Heart left ventricle (tissue), 16 donors: Measurements from ENCODE around the gene MAS1L. TPM values are rescaled to one million over a fixed set of nuclear protein-coding genes. Genes with fewer than 3 reads are reported as not detected.

Experiments used
- ATAC-seq, 4 donors: fragments of 200-7000 bp; cut with Tn5 transposase; one replicate each; pipeline ENCODE4 v1.9.1; 2020 to 2022; ENCODE audit warnings: moderate library complexity in 4 of 4, mild to moderate bottlenecking in 3 of 4, moderate number of reproducible peaks in 1 of 4
- DNase-seq, 5 donors: peaks; one replicate each; pipeline ENCODE4 v3.0.0-alpha.2; 2020
- H3K27ac ChIP-seq, 12 donors: fragments of 200-600 bp; sonication (generic) in 4 of 12; one replicate each; pipeline versions ENCODE4 v1.5.0 to v1.8.0; 2016 to 2022; ENCODE audit warnings: mild to moderate bottlenecking in 2 of 12
- H3K27me3 ChIP-seq, 9 donors: fragments of 200-600 bp; sonication (generic) in 2 of 9; one replicate each; pipeline versions ENCODE4 v1.5.1 to v1.8.0; 2016 to 2022; ENCODE audit warnings: mild to moderate bottlenecking in 3 of 9
- H3K36me3 ChIP-seq, 9 donors: fragments of 200-600 bp; sonication (generic) in 2 of 9; one replicate each; pipeline versions ENCODE4 v1.5.0 to v1.8.0; 2018 to 2022; ENCODE audit warnings: mild to moderate bottlenecking in 2 of 9
- H3K4me1 ChIP-seq, 12 donors: fragments of 200-600 bp; sonication (generic) in 4 of 12; one replicate each; pipeline versions ENCODE4 v1.5.0 to v1.8.0; 2016 to 2022; ENCODE audit warnings: mild to moderate bottlenecking in 3 of 12
- H3K4me3 ChIP-seq, 12 donors: fragments of 200-600 bp; sonication (generic) in 4 of 12; one replicate each; pipeline versions ENCODE4 v1.5.0 to v1.8.0; 2017 to 2022; ENCODE audit warnings: mild to moderate bottlenecking in 9 of 12, moderate library complexity in 4 of 12
- H3K9me3 ChIP-seq, 12 donors: fragments of 200-600 bp; sonication (generic) in 4 of 12; one replicate each; pipeline versions ENCODE4 v1.5.0 to v1.8.0; 2016 to 2022; ENCODE audit warnings: mild to moderate bottlenecking in 1 of 12
- CTCF ChIP-seq, 12 donors: fragments of 200-600 bp; sonication (generic) in 4 of 12; IDR thresholded peaks; one replicate each; pipeline versions ENCODE4 v1.5.0 to v1.8.0; 2018 to 2022; ENCODE audit warnings: antibody characterized with exemption in 12 of 12, mild to moderate bottlenecking in 5 of 12
- POLR2A ChIP-seq, 2 donors: fragments of 450-650 bp; IDR thresholded peaks; one replicate each; pipeline ENCODE4 v1.6.1; 2017; ENCODE audit warnings: antibody characterized with exemption in 2 of 2, mild to moderate bottlenecking in 2 of 2, moderate library complexity in 2 of 2
- WGBS, 4 donors: extraction: QIAGEN DNeasy Blood & Tissue Kit in 2 of 4; methylation state at CpG; one replicate each; pipeline versions ENCODE4 v1.1.5 to v1.1.7; 2013 to 2018; 5-methylcytosine and 5-hydroxymethylcytosine counted together
- intact Hi-C, 10 donors: fragments of 100-400 bp; cut with DNase I; formaldehyde crosslinking; loops; one replicate each; pipeline versions ENCODE4 v1.11.1 to v1.14.2; 2022
- polyA plus RNA-seq, 2 donors: library from polyadenylated mRNA; stranded (reverse); fragments of 200-250 nt; gene quantifications; one replicate each; pipeline ENCODE4 v1.2.3, GENCODE V29; 2013
- total RNA-seq, 9 donors: library from RNA; depleted of rRNA in 2 of 9; stranded (reverse); fragments of >200 nt in 2 of 9; fragmentation: NEBNext Ultra II Directional in 3 of 9; extraction: Animal tissue kit (Norgen Biotek cat#: 25700) in 3 of 9; gene quantifications; one replicate each; pipeline versions ENCODE4 v1.1.0 to v1.2.4, GENCODE V29; 2016 to 2023
- donor health status: ischemic (EF 13 %, LVEDD 7.1; RV severe dilation, severe dysfunction).
- donor health status: healthy with polysubstance abuse.
- donor health status: DM: no; HTN: yes; CAD: no.
- donor health status: DM: no; HTN: no; CAD: no.
- donor health status: ischemic (EF 25% LVEDD 6.9; RV normal size, moderate dysfunction).
- donor health status: ischemic (EF 25% LVEDD 5.7; RV mildly dilated, moderate dysfunction).
- donor health status: healthy.
- donor health status: DM: yes; HTN: yes; CAD: no.
- donor health status: ischemic (EF 35%, LVEDD 5.7; RV mildly dilated, moderate dysfunction).
- donor health status: nonischemic (EF 11% LVEDD 7.7; RV severe dilation, severe dysfunction).
- donor health status: DM: yes; HTN: yes; CAD: no.
- donor health status: PGD.
- donor health status: ischemic (EF 29% LVEDD 5.4; RV normal size, mild dysfunction).
- donor health status: nonischemic (EF 23%, LVEDD 6.1; RV moderate dilation, normal function).

Gene MAS1L
- total and polyA plus RNA-seq, 11 donors, result not detected

- DNase-seq (no peak), ATAC-seq (no peak)
- Histone ChIP-seq H3K36me3 (no peaks in the 10 kb centered on the region), H3K4me3 (no peak overlapping the region), H3K9me3 (no peaks in the 10 kb centered on the region), H3K4me1 (no peaks in the 10 kb centered on the region), H3K27ac (no peak overlapping the region), H3K27me3 (peaks cover 0 to 5% (median 0%) of the 10 kb centered on the region in 9 donors)
- WGBS, 4 donors, result 73 to 87% (median 77%) methylated on average over 5 of the region's 5 CpGs
- TF ChIP-seq POLR2A (IDR thresholded peaks at IDR 0.05) (no peak), CTCF (IDR thresholded peaks at IDR 0.05) (no peak)
- intact Hi-C loops, result no loop called here
Observed at GRCh38 chr6:29461021-29461814, 26.5 kb downstream of the MAS1L start.

- no peaks in the 10 kb centered on the region for H3K36me3 ChIP-seq
- DNase-seq (no peak), ATAC-seq (no peak)
- no peaks in the 10 kb centered on the region for H3K4me1 ChIP-seq
- 45 to 66% (median 59%) methylated on average over 2 of the region's 2 CpGs for WGBS, 4 donors
- peaks cover 0 to under 1% (median 0%) of the 10 kb centered on the region in 9 donors for H3K27me3 ChIP-seq
- no peak within 1 kb of the TSS for H3K27ac ChIP-seq
- H3K4me3 ChIP-seq, result no peak within 1 kb of the TSS
- intact Hi-C loops, result no loop called here
- TF ChIP-seq POLR2A (IDR thresholded peaks at IDR 0.05) (no peak), CTCF (IDR thresholded peaks at IDR 0.05) (no peak)
- H3K9me3 ChIP-seq, result peaks cover 0 to 1% (median 0%) of the 10 kb centered on the region in 12 donors
Observed at GRCh38 chr6:29456971-29457370, 30.8 kb downstream of the MAS1L start, which contains the start of the genes OR11A1 and OR2H1. TSS of gene OR11A1 (minus strand) at chr6:29457071. CDS start at chr6:29427641, 29,430 bp downstream. TSS of gene OR2H1 (plus strand) at chr6:29457155. CDS start at chr6:29461770, 4,615 bp downstream.

DNA sequence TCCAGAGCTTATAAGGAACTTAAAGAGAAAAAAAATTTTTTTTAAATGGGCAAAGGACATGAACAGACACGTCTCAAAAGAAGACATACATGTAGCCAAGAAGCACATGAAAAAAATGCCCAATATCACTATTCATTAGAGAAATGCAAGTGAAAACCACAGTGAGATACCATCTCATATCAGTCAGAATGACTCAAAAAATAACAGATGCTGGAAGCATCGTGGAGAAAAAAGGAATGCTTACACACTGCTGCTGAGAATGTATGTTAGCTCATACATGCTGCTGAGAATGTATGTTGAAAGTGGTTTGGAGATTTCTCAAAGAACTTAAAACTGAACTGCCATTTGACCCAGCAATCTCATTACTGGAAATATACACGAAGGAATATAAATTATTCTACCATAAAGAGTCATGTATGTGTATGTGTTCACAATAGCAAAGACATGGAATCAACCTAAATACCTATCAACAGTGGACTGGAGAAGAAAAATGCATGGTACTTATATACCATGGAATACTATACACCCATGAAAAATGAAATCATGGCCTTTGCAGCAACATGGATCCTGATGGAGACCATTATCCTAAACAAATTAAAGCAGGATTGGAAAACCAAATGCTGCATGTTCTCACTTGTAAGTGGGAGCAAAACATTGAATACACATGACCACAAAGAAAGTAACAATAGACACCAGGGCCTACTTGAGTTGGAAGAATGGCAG is 36.1 kb downstream of the MAS1L start:
- no peaks in the 10 kb centered on the region for H3K4me1 ChIP-seq
- 71 to 76% (median 74%) methylated on average over 3 of the region's 3 CpGs for WGBS, 4 donors

More for the DNA sequence above, 36.1 kb downstream of the MAS1L start:
- DNase-seq (no peak), ATAC-seq (no peak)
- Histone ChIP-seq H3K27ac (no peak overlapping the region), H3K27me3 (peaks cover 0 to 23% (median 0%) of the 10 kb centered on the region in 9 donors), H3K9me3 (peaks cover 0 to 2% (median 0%) of the 10 kb centered on the region in 12 donors), H3K36me3 (no peaks in the 10 kb centered on the region), H3K4me3 (no peak overlapping the region)
- no peak for TF ChIP-seq CTCF (IDR thresholded peaks at IDR 0.05)
- TF ChIP-seq POLR2A (IDR thresholded peaks at IDR 0.05), result no peak
- intact Hi-C loops, result no loop called here
